Measurements from ENCODE around the gene PHF19.

The PHF19 gene

DNA sequence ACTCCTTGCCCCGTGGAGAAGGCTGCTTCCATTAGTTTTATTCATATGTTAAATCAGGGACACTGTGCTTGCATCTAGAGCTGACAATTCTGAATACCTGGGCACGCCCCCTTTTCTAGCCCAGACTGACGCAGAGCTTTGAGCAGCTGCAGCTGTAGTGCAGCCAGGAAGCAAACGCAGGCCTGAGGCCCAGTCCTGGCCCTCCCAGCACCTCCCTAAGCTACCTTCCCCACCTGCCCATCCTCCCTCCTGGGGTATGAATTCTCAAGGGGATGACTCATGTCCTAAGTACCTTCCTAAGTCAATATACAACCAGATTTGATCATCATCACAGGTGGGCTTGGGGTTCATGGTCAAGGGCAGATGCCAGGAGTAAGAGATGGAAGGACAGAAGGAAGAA, 3.5 kb downstream of the PHF19 start:
- DNase-seq (ENCODE audit: low read depth), result no peak

DNA sequence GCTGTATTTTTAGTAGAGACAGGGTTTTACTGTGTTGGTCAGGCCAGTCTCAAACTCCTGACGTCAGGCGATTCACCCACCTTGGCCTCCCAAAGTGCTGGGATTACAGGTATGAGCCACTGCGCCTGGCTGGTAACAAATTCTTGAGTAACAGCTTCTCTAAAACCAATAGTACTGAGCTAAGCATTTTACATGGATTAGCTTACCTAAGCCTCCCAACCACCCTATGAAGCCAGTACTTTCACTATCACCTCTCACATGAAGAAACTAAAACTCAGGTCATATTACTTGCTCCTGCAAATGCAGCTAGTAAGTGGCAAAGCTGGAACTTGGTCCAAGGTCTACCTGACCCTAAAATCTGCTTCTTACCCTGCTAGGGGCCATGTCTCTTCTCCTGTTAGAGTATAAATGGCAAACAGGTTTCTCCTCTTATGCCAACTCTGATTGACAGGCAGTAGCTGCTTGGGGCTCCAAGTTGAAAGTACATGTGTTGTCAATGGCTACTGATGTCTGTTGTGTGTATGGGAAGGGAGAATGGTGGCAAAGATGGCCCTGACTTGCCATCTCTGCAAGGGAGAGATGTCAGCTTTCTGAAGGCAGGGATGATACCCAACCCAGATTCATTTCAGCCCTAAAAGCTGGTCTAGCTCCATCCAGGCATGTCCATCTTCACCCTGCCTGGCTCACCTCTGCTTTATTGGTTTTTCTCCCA, 4.0 kb downstream of the PHF19 start:
- DNase-seq (ENCODE audit: low read depth), result no peak

DNA sequence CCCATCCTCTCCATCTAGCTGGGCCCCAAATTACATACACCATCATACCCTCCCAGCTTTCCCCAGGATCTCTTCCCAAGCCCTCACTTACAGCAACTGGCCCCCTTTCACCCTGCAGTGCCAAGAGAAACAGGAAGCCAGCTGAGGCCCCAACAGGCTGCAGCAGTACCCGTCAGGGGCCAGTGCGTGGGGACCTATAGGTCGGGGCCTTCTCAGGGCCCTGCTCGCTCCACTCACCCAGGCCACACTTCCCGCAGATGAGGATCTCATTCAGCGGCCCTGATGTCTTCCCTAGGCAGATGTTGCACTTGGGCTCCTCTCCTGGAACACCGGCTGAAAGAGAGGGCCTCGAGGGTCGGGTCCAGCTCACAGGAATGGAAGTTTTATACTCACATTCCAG, 6.8 kb downstream of the PHF19 start:
- DNase-seq (ENCODE audit: low read depth), result no peak

DNA sequence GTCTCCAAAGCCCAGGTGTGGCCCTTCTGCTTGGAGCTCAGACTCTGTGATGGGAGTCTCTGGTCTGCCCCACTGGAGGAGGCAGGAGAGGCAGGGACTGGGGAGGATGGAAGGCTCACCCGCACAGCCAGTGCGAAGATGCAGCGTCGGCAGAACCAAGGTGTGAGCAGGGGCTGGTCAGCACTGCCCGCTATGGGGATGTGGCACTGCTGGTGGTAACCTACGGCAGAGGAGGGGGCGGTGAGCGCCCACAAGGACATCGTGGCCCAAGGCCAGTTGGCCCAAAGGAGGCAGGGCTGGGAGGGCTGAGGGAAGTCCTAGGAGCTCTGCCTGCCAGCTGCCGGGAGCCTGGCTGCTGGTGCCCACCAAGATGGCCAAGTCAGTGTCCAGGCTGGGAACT, 7.3 kb downstream of the PHF19 start:
- DNase-seq (ENCODE audit: low read depth), result no peak

DNA sequence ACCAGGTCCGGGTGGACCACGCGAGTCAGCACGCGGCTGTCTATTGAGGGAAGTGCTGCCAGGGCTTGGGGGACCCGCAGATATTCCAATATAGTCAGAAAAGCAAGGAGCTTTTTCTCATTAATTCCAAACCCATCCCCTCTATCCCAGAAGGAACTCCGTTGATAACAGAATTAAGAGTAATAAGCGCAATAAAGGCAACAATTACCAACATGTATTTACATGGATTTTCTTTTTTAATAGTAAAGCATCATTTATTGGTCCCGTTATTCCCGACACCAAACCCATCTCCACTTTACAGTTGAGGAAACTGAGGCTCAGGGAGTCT, 7.7 kb downstream of the PHF19 start:
- no peak for DNase-seq (ENCODE audit: low read depth)

DNA sequence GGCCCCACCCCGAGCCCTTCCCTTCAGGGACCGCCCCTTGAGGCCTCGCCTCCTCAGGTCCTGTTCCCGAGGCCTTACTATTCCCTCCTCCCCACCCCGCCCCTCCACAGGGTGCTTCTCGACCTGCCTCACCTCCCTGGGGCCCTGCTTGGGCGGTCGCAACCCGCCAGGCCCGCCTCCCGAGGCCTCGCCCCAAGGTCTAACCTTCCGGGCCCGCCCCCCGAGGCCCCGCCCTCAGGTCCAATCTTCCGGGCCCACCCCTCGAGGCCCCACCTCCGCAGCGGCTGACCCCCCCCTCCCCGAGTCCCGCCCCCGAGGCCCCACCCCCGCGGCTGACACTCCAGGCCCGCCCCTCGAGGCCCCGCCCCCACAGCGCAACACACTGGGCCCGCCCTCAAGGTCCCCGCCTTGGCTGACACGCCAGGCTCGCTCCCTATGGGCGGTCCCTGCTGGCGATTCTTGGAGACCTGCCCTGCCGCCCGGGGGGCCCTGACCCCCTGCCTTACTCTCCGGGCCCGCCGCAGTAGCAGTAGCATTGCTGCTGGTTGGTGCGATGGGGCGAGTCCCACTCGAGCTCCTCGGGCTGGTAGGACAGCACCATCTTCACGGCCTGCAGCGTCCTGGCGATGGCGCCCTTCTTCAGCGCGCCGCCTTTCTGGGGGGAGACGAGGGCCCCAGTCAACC, 8.2 kb downstream of the PHF19 start:
- DNase-seq (ENCODE audit: low read depth), result peak; percentile 94

GRCh38 chr9:120868339-120868675, 8.7 kb downstream of the PHF19 start:
- DNase-seq (ENCODE audit: low read depth), result no peak

GRCh38 chr9:120867676-120868338, 9.2 kb downstream of the PHF19 start:
- no peak for DNase-seq (ENCODE audit: low read depth)

DNA sequence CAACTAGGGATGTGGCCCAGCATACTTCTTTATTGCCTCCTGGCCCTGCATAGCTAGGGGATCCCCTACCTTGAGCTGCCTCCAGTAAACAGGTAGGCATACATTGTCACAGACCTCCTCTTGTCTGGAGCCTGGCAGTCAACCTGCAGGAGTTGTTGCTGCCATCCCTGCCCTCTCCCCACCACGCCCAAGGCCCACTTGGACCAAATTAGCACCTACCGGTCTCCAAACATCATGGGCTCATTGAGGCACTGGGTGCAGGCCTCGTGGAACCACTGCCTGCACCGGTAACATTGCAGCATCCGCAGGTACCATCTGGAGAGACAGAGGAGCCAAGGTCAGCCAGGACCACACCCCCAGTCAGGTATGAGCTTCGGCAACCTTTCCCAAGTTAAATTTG, 10.3 kb downstream of the PHF19 start:
- no peak for DNase-seq (ENCODE audit: low read depth)

- DNase-seq (ENCODE audit: low read depth), result no peak
Observed at GRCh38 chr9:120865809-120866208, 11.2 kb downstream of the PHF19 start.

DNA sequence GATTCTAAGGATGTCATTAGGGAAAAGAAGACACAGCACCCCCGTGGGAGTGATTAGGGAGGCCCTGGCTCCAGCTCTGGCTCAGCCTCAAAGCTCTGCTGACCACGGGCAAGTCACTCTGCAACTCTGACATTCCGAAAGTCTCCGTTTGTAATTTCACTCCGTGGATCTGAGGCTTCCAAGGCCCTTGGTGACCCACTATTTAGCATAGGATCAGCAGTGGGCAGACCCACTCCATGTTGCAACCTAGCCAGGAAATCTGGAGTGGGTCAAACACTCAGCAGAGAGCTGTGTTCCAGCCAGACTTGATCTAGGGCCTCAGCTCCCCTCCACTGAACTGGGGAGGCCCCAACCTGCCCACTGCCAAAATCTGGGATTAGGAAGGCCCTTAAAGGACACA, 11.8 kb downstream of the PHF19 start:
- DNase-seq (ENCODE audit: low read depth), result no peak

GRCh38 chr9:120864719-120865118, 12.3 kb downstream of the PHF19 start:
- DNase-seq (ENCODE audit: low read depth), result no peak

GRCh38 chr9:120863833-120864232, 13.2 kb downstream of the PHF19 start:
- DNase-seq (ENCODE audit: low read depth), result no peak

DNA sequence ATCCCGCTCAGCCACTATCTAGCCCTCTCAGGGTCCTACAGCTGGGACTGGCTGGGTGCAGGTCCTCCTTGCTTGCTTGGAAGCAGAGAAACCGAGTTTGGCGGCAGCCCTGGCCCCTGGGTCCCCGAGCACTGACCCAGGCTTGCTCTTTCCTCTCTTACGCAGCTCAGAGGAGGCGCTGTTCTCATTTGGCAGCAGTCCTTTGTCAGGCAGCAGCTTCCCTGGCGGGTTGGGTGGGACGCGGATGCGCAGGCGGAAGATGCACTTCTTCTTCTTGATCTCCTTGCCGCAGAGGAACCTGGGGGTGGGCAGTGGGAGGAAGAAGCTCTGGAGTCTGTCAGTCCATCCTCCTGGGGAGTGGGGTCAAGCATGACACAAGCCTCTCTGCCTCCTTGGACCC, 14.5 kb downstream of the PHF19 start:
- DNase-seq (ENCODE audit: low read depth), result no peak

GRCh38 chr9:120861935-120862334, 15.1 kb downstream of the PHF19 start:
- no peak for DNase-seq (ENCODE audit: low read depth)

DNA sequence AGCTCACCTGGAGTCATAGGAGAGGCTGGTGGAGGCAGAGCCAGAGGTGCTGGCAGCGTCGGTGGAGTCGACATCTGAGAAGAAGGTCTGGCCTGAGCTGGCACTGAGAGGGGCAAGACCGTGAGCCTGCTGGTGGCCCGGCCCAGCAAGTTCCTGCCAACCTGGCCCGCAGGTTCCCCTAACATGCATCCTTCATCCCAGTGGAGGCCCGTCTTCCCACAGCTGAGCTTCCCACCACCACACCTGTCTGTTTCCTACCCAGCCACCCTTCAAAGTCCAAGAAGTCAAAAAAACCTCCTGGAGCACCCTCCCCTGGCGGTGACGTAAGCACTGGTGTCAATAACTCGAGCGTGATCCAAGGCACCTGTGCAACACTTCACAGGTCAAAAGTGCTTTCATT, 16.9 kb downstream of the PHF19 start:
- DNase-seq (ENCODE audit: low read depth), result no peak

DNA sequence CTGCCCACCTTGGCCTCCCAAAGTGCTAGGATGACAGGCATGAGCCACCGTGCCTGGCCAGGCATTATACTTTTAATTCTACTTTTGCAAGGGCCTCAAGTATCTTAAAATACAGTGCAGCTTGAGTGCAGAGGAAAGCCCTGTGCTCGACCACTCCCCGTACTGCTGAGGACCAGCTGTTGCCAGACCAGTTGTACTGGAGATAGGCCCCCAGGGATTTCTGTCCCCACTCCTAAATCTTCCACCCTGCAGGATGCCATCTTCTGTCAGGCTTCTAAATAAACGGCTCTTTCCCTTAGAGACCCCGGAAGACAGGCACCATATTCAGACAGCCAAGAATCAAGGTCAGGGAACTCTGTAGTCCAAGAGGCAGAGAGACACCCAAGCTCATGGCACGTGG, 17.6 kb downstream of the PHF19 start:
- no peak for DNase-seq (ENCODE audit: low read depth)

GRCh38 chr9:120857902-120858301, 19.1 kb downstream of the PHF19 start:
- no peak for DNase-seq (ENCODE audit: low read depth)

DNA sequence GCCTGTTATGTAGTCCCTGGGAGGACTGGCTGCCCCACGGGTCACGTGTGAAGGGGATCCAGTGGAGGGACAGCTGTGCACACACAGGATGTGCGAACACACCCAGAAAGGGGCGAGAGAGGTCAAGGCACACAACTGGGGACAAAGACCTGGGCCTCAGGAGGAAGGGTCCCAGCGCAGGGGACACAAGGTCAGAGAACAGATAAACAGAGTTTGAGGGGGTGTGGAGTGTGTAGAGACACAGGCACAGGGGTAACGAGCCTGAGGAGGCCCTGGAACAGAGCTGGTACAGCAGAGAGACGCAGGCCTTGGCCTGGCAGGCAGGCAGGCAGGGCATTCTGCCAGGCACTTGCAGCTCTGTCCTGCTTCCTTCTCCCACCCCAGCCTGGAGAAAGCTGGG, 19.5 kb downstream of the PHF19 start:
- no peak for DNase-seq (ENCODE audit: low read depth)

DNA sequence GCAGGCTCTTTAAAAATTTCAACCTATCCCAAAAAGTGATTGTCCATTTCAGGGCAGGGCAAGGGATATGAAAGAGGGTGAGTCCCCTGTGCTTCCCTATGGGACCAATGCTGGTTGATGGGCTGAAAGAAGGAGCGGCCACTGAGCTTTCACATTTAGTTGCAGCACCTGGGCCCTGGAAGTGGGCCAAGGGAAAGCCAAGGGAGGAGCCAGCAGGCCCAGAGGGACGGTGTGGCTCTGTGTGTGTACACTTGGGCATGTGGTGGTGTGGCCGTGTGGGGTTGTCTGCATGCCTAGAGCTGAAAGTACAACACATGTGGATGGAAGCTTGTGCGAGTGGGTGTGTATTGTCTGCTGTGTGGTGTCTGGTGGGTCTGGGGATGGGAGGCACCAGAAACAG, 20.3 kb downstream of the PHF19 start:
- no peak for DNase-seq (ENCODE audit: low read depth)

DNA sequence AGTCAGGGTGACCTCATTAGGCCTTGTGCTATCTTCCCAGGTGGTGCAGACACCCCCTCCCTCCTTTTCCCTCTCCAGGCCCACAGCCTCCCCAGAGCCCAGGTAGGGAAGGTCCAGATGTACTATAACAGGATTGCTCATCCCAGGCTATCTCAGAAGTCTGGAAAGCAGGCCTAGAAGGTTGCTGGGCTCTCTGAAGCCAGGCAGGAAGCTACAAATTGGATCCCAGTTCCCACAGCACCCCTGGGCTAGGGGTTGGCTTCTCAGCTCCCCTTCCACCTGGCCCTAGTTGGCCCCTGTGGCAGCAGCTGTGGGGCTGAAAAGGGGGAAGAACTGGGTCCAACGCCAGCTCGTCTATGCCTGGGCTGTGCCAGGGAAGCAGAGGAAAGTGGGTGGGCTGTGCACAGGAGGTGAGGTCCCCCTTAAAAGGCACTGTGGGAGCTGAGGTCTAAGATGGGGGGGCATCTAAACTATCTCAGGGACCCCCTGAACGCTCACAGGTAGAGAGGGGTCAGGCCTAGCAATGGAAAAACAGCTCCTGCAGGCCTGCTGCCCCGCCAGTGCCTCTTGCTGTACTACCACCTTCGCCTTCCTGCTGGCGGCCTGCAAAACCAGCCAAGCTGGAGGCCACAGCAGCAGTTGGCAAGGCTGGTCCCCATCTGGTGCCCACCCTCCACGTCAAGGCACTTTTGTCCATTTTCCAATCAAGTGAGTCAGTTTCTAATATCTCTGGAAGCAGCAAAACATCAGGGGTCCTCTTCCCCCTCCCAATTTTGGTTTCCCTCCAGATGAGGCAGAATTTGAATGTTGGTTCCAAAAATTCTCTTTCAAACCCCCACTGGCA, 20.9 kb downstream of the PHF19 start:
- DNase-seq (ENCODE audit: low read depth), result no peak

GRCh38 chr9:120854596-120855327, 22.2 kb downstream of the PHF19 start:
- no peak for DNase-seq (ENCODE audit: low read depth)
